Measurements from ENCODE around the gene CADM2.

DNA sequence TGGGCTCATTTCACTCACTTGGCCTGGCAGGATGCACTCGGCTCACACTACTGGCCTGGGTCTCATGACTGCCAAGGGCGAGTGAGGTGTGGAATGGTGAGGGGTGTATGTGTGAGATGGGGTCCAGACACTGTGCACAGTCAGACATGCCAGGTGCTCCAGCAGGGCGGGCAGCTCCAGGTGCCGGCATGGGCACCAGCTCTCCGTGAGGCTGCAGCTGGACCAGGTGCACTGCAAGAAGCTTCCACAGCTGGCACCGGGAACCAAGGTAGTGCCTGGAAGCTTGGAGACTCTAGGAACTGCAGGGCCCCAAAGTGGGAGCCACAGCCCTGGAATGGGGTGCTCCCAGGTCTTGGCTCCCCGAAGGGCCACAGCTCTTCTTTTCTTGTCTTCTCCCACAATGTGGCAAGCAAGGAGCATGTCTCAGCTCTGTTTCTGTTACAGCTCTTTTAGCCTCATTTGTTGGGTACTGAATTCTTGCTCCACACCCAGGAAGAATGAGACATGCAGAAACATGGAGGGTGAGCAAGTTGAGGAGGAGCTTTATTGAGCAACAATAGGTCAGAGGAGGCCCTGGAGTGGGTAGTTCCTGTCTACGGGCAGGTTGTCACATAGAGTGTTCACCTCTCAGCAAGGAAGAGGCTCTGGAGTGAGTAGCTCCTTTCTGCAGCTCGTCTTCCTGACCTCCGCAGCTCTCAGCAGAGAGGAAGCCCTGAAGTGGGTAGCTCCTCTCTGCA lies 762.8 kb downstream of the CADM2 start:
- no peak for TF ChIP-seq CTCF (conservative IDR thresholded peaks at IDR 0.05)
- TF ChIP-seq ZFX (IDR thresholded peaks at IDR 0.05), result no peak
